GM12891 (cell line): ENCODE results near the gene CDH22.
A peak's percentile ranks its signal among the peaks of the same experiment; 100 is the strongest.

Experiments used
- DNase-seq: peaks from one replicate; pipeline ENCODE4 v3.0.0; 2011; ENCODE audit warnings: low spot score; ENCODE audit not compliant: insufficient read length
- FAIRE-seq: peaks from 2 replicates; lab custom pipeline; 2011; peaks lifted over from hg19 to GRCh38; lab: Jason Lieb, UNC
- PAX5 ChIP-seq: IDR thresholded peaks from 2 replicates; pipeline ENCODE4 v1.6.1; 2011; ENCODE audit warnings: low read length, moderate library complexity, mild to moderate bottlenecking; ENCODE audit not compliant: insufficient read depth, severe bottlenecking
- POLR2A ChIP-seq: IDR thresholded peaks from 2 replicates; pipeline ENCODE4 v1.6.1; 2011; ENCODE audit warnings: low read depth, low read length, control low read depth
- POLR2AphosphoS5 ChIP-seq: IDR thresholded peaks from 2 replicates; pipeline ENCODE4 v1.6.1; 2011; ENCODE audit warnings: low read depth, low read length, control low read depth
- POU2F2 ChIP-seq: IDR thresholded peaks from 2 replicates; pipeline ENCODE4 v1.6.1; 2011; ENCODE audit warnings: low read depth, mild to moderate bottlenecking, control low read depth, low read length, moderate library complexity
- SPI1 ChIP-seq: IDR thresholded peaks from 2 replicates; pipeline ENCODE4 v1.6.1; 2011; ENCODE audit warnings: low read depth, low read length, control low read depth
- TAF1 ChIP-seq: IDR thresholded peaks from 2 replicates; pipeline ENCODE4 v1.6.1; 2011; ENCODE audit warnings: low read depth, low read length, control low read depth

Gene CDH22

GRCh38 chr20:46156065-46156464 lies 152.2 kb downstream of the CDH22 start:
- TF ChIP-seq SPI1 = no peak
- no peak for TF ChIP-seq POLR2A
- no peak for TF ChIP-seq POU2F2
- no peak for TF ChIP-seq TAF1
- no peak for TF ChIP-seq PAX5
- TF ChIP-seq POLR2AphosphoS5 = no peak
- no peak for DNase-seq
- no peak for FAIRE-seq

DNA sequence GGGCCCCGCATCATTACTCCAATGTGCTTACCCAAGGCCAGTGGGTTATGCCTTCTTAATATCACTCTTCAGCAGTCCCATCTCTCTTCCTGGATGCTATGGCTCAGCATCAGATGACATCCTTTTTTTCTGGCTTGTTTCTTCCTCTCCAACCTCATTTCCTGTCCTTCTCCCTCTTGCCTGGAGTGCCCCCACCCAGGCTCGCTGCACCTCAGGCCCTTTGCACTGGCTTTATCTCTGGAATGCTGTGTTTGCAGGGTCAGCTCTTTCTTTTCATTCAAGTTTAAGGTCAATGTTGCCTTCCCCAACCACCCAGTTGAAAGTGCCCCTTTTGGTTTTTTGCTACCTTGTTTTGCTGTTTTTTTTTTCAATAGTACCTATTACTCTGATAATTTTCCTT lies 153.5 kb downstream of the CDH22 start:
- no peak for TF ChIP-seq PAX5
- no peak for TF ChIP-seq POLR2AphosphoS5
- no peak for TF ChIP-seq TAF1
- no peak for TF ChIP-seq SPI1
- TF ChIP-seq POLR2A = no peak
- DNase-seq = no peak
- no peak for FAIRE-seq

DNA sequence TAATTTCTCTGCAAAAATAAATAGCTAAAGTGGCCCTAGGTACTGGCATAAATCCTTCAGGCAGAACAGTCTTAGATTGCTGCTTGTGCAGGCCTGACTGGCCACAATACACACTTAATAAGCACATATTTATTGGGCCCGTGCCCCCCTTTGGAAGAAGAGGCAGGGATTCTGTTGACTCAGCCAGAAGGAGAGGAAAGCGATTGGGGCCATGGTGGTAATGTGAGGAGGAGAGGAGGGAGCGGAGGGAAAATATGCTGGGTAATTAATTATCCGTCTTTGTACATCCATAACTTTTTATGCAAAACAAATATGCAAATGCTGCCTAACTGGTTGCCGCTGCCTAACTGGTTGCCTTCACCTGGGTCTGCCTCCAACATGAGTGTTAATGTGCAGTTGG lies 154.0 kb downstream of the CDH22 start:
- no peak for TF ChIP-seq POU2F2
- TF ChIP-seq POLR2AphosphoS5 = no peak
- no peak for TF ChIP-seq SPI1
- TF ChIP-seq PAX5 = no peak
- no peak for TF ChIP-seq POLR2A
- TF ChIP-seq TAF1 = no peak
- DNase-seq (no peak), FAIRE-seq (no peak)

- FAIRE-seq (no peak), DNase-seq (no peak)
- TF ChIP-seq POLR2AphosphoS5 (no peak), POU2F2 (no peak), PAX5 (no peak), POLR2A (no peak), TAF1 (no peak), SPI1 (no peak)
Observed at GRCh38 chr20:46152824-46153586, 155.3 kb downstream of the CDH22 start.

DNA sequence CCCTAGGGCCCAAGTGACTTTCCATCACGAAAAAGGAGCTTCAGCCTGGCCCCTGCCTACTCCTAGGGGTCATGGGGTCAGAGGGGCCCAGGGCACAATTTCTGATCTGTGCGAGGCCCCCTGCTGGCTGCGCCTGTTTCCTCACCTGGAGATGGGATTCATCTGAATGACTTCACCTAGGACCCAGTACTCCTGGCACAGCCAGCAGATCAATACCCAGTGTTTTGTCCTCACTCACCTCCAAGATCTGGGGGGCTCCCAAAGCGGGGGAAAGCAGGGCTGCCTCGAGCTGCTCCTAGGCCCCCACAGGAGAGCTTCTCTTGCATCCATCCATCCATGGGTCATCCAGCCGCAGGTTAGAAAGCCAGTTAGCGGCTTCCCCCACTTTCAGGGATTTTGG lies 156.4 kb downstream of the CDH22 start:
- FAIRE-seq = no peak
- peak; percentile 49 for DNase-seq
- TF ChIP-seq TAF1 (no peak), SPI1 (no peak), POU2F2 (no peak), PAX5 (no peak), POLR2AphosphoS5 (no peak), POLR2A (no peak)

DNA sequence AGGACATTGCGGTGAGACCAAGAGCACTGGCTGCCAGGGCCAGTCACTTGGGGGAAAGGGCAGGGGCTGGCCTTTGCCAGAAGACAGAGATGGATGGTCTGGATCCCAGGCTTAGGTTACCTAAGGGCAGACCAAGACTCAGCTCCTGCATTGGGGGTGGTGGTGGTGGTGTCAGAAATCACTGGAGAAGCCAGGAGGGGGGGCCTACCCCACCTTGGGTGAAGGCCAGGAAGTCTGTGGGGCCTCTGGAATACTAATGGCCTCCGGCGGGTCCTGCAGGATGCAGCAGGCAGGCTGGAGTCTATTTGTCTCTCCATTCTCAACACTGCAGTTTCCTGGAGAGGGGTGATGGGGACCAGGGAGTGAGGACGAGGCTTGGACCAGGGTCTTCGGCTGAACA lies 157.4 kb downstream of the CDH22 start:
- no peak for TF ChIP-seq POLR2A
- no peak for TF ChIP-seq POU2F2
- no peak for TF ChIP-seq SPI1
- TF ChIP-seq PAX5 = no peak
- TF ChIP-seq POLR2AphosphoS5 = no peak
- TF ChIP-seq TAF1 = no peak
- DNase-seq (no peak), FAIRE-seq (no peak)

GRCh38 chr20:46148313-46149208 lies 159.7 kb downstream of the CDH22 start:
- no peak for TF ChIP-seq TAF1
- no peak for TF ChIP-seq POU2F2
- TF ChIP-seq POLR2AphosphoS5 = no peak
- no peak for TF ChIP-seq POLR2A
- TF ChIP-seq SPI1 = no peak
- TF ChIP-seq PAX5 = no peak
- no peak for FAIRE-seq
- DNase-seq = no peak

- FAIRE-seq (no peak), DNase-seq (no peak)
- TF ChIP-seq SPI1 (no peak), TAF1 (no peak), POLR2AphosphoS5 (no peak), POU2F2 (no peak), POLR2A (no peak), PAX5 (no peak)
Observed at GRCh38 chr20:46145713-46146112, 162.6 kb downstream of the CDH22 start.

GRCh38 chr20:46144432-46145025 lies 163.8 kb downstream of the CDH22 start:
- FAIRE-seq = no peak
- no peak for DNase-seq
- no peak for TF ChIP-seq PAX5
- TF ChIP-seq POLR2A = no peak
- TF ChIP-seq SPI1 = no peak
- no peak for TF ChIP-seq TAF1
- TF ChIP-seq POU2F2 = no peak
- TF ChIP-seq POLR2AphosphoS5 = no peak
